NK-92 treated with Interleukin-12 subunit alpha and Interleukin-12 subunit beta, amount 100 ng/mL, for 24 hours (cell line): ENCODE measurements around the gene ABHD16B.
A peak's percentile ranks its signal among the peaks of the same experiment; 100 is the strongest.
"Not testable (repeated sequence)": the region's sequence is repeated elsewhere in the genome, so short reads cannot be mapped to it uniquely, and the experiment has no call there.

ENCODE experiments used
- DNase-seq: peaks from one replicate; lab custom pipeline; 2025; lab: John Stamatoyannopoulos, UW

The ABHD16B gene

GRCh38 chr20:63878899-63879663 lies 17.8 kb downstream of the ABHD16B start:
- no peak for DNase-seq

GRCh38 chr20:63880901-63881300 lies 19.6 kb downstream of the ABHD16B start:
- not testable (repeated sequence) for DNase-seq

- no peak for DNase-seq
These were observed 20.3 kb downstream of the ABHD16B start for GRCh38 chr20:63881451-63882226.

GRCh38 chr20:63882257-63883200 lies 21.2 kb downstream of the ABHD16B start:
- no peak for DNase-seq

- no peak for DNase-seq
These were observed 21.9 kb downstream of the ABHD16B start for GRCh38 chr20:63883201-63883593.

- no peak for DNase-seq
These were observed 23.4 kb downstream of the ABHD16B start for GRCh38 chr20:63884506-63885263.

- no peak for DNase-seq
These were observed 24.2 kb downstream of the ABHD16B start for GRCh38 chr20:63885264-63886053.

- no peak for DNase-seq
These were observed 24.7 kb downstream of the ABHD16B start for GRCh38 chr20:63886054-63886419.

GRCh38 chr20:63886921-63887320 lies 25.6 kb downstream of the ABHD16B start:
- DNase-seq, result no peak

- DNase-seq, result no peak
These were observed 28.2 kb downstream of the ABHD16B start for GRCh38 chr20:63889241-63890200.

GRCh38 chr20:63890201-63890576 lies 28.9 kb downstream of the ABHD16B start:
- DNase-seq, result no peak

GRCh38 chr20:63890616-63891015 lies 29.3 kb downstream of the ABHD16B start:
- DNase-seq, result no peak

GRCh38 chr20:63891061-63892002 lies 30.0 kb downstream of the ABHD16B start:
- no peak for DNase-seq

GRCh38 chr20:63892402-63892801 lies 31.1 kb downstream of the ABHD16B start:
- no peak for DNase-seq

- DNase-seq, result no peak
These were observed 32.7 kb downstream of the ABHD16B start for GRCh38 chr20:63893999-63894357.

- DNase-seq, result peak; percentile 93
These were observed 33.3 kb downstream of the ABHD16B start, which contains the start of gene DNAJC5 for GRCh38 chr20:63894358-63895201. DNAJC5 (plus strand) TSS chr20:63895126; CDS start chr20:63928346, 33,220 bp downstream.

- DNase-seq, result no peak
These were observed 34.1 kb downstream of the ABHD16B start for GRCh38 chr20:63895202-63895951.
